HepG2 (cell line): Measurements from ENCODE around the gene GPS2. TPM values are rescaled to one million over a fixed set of nuclear protein-coding genes. Genes with fewer than 3 reads are reported as not detected.

Experiments
- BRF2 ChIP-seq: sonication (generic); formaldehyde crosslinking; IDR thresholded peaks from 2 replicates; pipeline ENCODE4 v1.8.1; 2022; ENCODE audit warnings: mild to moderate bottlenecking, missing genetic modification reagents
- DMAP1 ChIP-seq: IDR thresholded peaks from 2 replicates; pipeline ENCODE4 v1.6.1; 2016
- FOXA1 ChIP-seq, 2 experiments: fragments of 450-650 bp in 1 of 2; sonication (generic) in 1 of 2; formaldehyde crosslinking in 1 of 2; IDR thresholded peaks; 2 replicates each; pipeline versions ENCODE4 v1.4.0 to v1.6.1; 2016 to 2020; ENCODE audit warnings: missing genetic modification reagents in 1 of 2
- HINFP ChIP-seq: sonication (generic); formaldehyde crosslinking; IDR thresholded peaks from 2 replicates; pipeline ENCODE4 v1.4.0; 2020; ENCODE audit warnings: low read depth, mild to moderate bottlenecking, missing genetic modification reagents
- HNRNPL ChIP-seq: fragments of 200-400 bp; formaldehyde crosslinking; IDR thresholded peaks from 2 replicates; pipeline ENCODE4 v1.6.1; 2017; ENCODE audit warnings: mild to moderate bottlenecking, low read depth, low read length
- JUNB ChIP-seq: sonication (generic); formaldehyde crosslinking; IDR thresholded peaks from 2 replicates; pipeline ENCODE4 v1.8.0; 2022; ENCODE audit warnings: missing genetic modification reagents, mild to moderate bottlenecking, borderline replicate concordance
- KAT7 ChIP-seq: IDR thresholded peaks from 2 replicates; pipeline ENCODE4 v1.6.1; 2018; ENCODE audit warnings: borderline replicate concordance, missing compliant biosample characterization
- KMT2B ChIP-seq: IDR thresholded peaks from 2 replicates; pipeline ENCODE4 v1.6.1; 2016; ENCODE audit warnings: missing genetic modification reagents, missing compliant biosample characterization
- MNT ChIP-seq: fragments of 450-650 bp; IDR thresholded peaks from 2 replicates; pipeline ENCODE4 v1.6.1; 2016
- MYNN ChIP-seq: sonication (generic); formaldehyde crosslinking; IDR thresholded peaks from 2 replicates; pipeline ENCODE4 v1.4.0; 2020; ENCODE audit warnings: mild to moderate bottlenecking, low read depth, missing genetic modification reagents
- NCOA2 ChIP-seq: sonication (generic); formaldehyde crosslinking; IDR thresholded peaks from 2 replicates; pipeline ENCODE4 v1.8.0; 2022; ENCODE audit warnings: inconsistent platforms
- PAF1 ChIP-seq: IDR thresholded peaks from 2 replicates; pipeline ENCODE4 v1.6.1; 2016; ENCODE audit warnings: missing genetic modification reagents, missing compliant biosample characterization
- RBM39 ChIP-seq: fragments of 200-400 bp; formaldehyde crosslinking; IDR thresholded peaks from one replicate; pipeline ENCODE4 v1.6.1; 2018; ENCODE audit warnings: antibody characterized with exemption, mild to moderate bottlenecking, low read depth, low read length; ENCODE audit not compliant: poor library complexity, severe bottlenecking
- SSRP1 ChIP-seq: IDR thresholded peaks from 2 replicates; pipeline ENCODE4 v1.6.1; 2016; ENCODE audit warnings: control low read depth
- TFAP4 ChIP-seq: sonication (generic); IDR thresholded peaks from 2 replicates; pipeline ENCODE4 v1.6.1; 2016; ENCODE audit warnings: low read depth, borderline replicate concordance
- ZBTB1 ChIP-seq: sonication (generic); formaldehyde crosslinking; IDR thresholded peaks from 2 replicates; pipeline ENCODE4 v1.4.0; 2020; ENCODE audit warnings: missing genetic modification reagents, borderline replicate concordance
- ZBTB26 ChIP-seq: IDR thresholded peaks from 2 replicates; pipeline ENCODE4 v1.6.1; 2016; ENCODE audit warnings: missing compliant biosample characterization, missing genetic modification reagents, borderline replicate concordance
- ZNF343 ChIP-seq: sonication (generic); formaldehyde crosslinking; IDR thresholded peaks from 2 replicates; pipeline ENCODE4 v1.4.0; 2020; ENCODE audit warnings: mild to moderate bottlenecking, missing genetic modification reagents
- ZNF484 ChIP-seq: sonication (generic); formaldehyde crosslinking; IDR thresholded peaks from 2 replicates; pipeline ENCODE4 v1.5.1; 2020; ENCODE audit warnings: mild to moderate bottlenecking, low read depth, missing genetic modification reagents, borderline replicate concordance
- ZNF556 ChIP-seq: sonication (generic); formaldehyde crosslinking; IDR thresholded peaks from 2 replicates; pipeline ENCODE4 v1.4.0; 2020; ENCODE audit warnings: mild to moderate bottlenecking, missing genetic modification reagents, borderline replicate concordance
- ZNF563 ChIP-seq: sonication (generic); formaldehyde crosslinking; IDR thresholded peaks from 2 replicates; pipeline ENCODE4 v1.8.0; 2022; ENCODE audit warnings: mild to moderate bottlenecking, moderate library complexity, missing genetic modification reagents
- ZNF747 ChIP-seq: sonication (generic); formaldehyde crosslinking; IDR thresholded peaks from 2 replicates; pipeline ENCODE4 v1.8.1; 2023; ENCODE audit warnings: missing genetic modification reagents, mild to moderate bottlenecking, borderline replicate concordance
- polyA plus RNA-seq, 8 experiments: library from polyadenylated mRNA; depleted of rRNA in 3 of 8; stranded (reverse) in 7 of 8; unstranded in 1 of 8; fragments of >200 nt; fragmentation: Illumina TruSeq in 4 of 8; extraction: Trizol in 4 of 8; gene quantifications; 2 replicates each; pipeline versions ENCODE4 v1.2.1 to v1.2.3, GENCODE V29; 2011 to 2016; ENCODE audit warnings: low read depth in 4 of 8, missing spikeins in 1 of 8, mixed read lengths in 1 of 8; ENCODE audit not compliant: insufficient read depth in 1 of 8
- total RNA-seq, 5 experiments: library from RNA; depleted of rRNA; stranded (reverse); fragments of >200 nt; fragmentation: Illumina TruSeq; extraction: Trizol; gene quantifications; 2 replicates each; pipeline ENCODE4 v1.2.3, GENCODE V29; 2016; ENCODE audit warnings: low read depth in 1 of 5

GPS2 gene
- total and polyA plus RNA-seq, 2 of the 13 experiments (the other 11 are each of a cell fraction or from before 2014, with no cell fraction given) = 58.0 to 59.4 TPM

- no peak for TF ChIP-seq RBM39
- no peak for TF ChIP-seq JUNB (CRISPR knock-in tag)
- TF ChIP-seq ZBTB1 (CRISPR knock-in tag) = no peak
- no peak for TF ChIP-seq ZNF556
- no peak for TF ChIP-seq BRF2
- TF ChIP-seq KAT7 (CRISPR knock-in tag) = no peak
- no peak for TF ChIP-seq FOXA1 (IDR thresholded peaks at IDR 0.05)
- TF ChIP-seq FOXA1 (CRISPR knock-in tag; IDR thresholded peaks at IDR 0.05) = peak; percentile 17; the same call in 1 of the 2 replicates
- peak; percentile 70; the same call in 1 of the 2 replicates for TF ChIP-seq HNRNPL
- TF ChIP-seq MNT = no peak
- TF ChIP-seq KMT2B (CRISPR knock-in tag) = 0 out of 2 replicates have a peak, but pooled peaks have one; percentile 21
- TF ChIP-seq ZNF484 (CRISPR knock-in tag) = no peak
- no peak for TF ChIP-seq ZNF343 (CRISPR knock-in tag)
- TF ChIP-seq ZNF747 (CRISPR knock-in tag) = no peak
- 0 out of 2 replicates have a peak, but pooled peaks have one; percentile 73 for TF ChIP-seq SSRP1
- TF ChIP-seq PAF1 (CRISPR knock-in tag) = no peak
- no peak for TF ChIP-seq HINFP
- peak; percentile 19; the same call in 1 of the 2 replicates for TF ChIP-seq NCOA2 (CRISPR knock-in tag)
- TF ChIP-seq ZBTB26 (CRISPR knock-in tag) = no peak
- no peak for TF ChIP-seq TFAP4
- TF ChIP-seq ZNF563 (CRISPR knock-in tag) = no peak
- no peak for TF ChIP-seq MYNN (CRISPR knock-in tag)
- TF ChIP-seq DMAP1 = no peak
Observed at GRCh38 chr17:7356072-7356549, 41.0 kb upstream of the GPS2 start (continued).
